Body of pancreas (tissue), 4 donors: ENCODE measurements around the gene CHSY1. TPM values are rescaled to one million over a fixed set of nuclear protein-coding genes. Genes with fewer than 3 reads are reported as not detected.

Experiments used
- ATAC-seq: fragments of 150-250 bp; one replicate; pipeline ENCODE4 v1.9.1; 2016
- DNase-seq, 4 donors: peaks; one replicate each; pipeline ENCODE4 v3.0.0-alpha.2; 2019
- H3K27ac ChIP-seq, 4 donors: fragments of 200-600 bp; sonication (generic); 1 replicate in 3 of 4; 2 replicates in 1 of 4; pipeline versions ENCODE4 v1.5.1 to v1.6.1; 2016 to 2019; ENCODE audit warnings: mild to moderate bottlenecking in 1 of 4, mixed read lengths in 1 of 4, moderate library complexity in 1 of 4
- H3K27me3 ChIP-seq, 2 donors: fragments of 200-600 bp; sonication (generic); one replicate each; pipeline ENCODE4 v1.6.0; 2016; ENCODE audit warnings: mild to moderate bottlenecking in 1 of 2
- H3K36me3 ChIP-seq, 2 donors: fragments of 200-600 bp; sonication (generic); replicated peaks in 1 of 2; 2 replicates each; pipeline ENCODE4 v1.5.1; 2016; ENCODE audit warnings: low read depth in 2 of 2; ENCODE audit not compliant: insufficient read depth in 1 of 2
- H3K4me1 ChIP-seq: fragments of 200-600 bp; sonication (generic); one replicate; pipeline ENCODE4 v1.6.0; 2016
- H3K4me3 ChIP-seq, 2 donors: fragments of 200-600 bp; sonication (generic); 1 replicate in 1 of 2; 2 replicates in 1 of 2; pipeline ENCODE4 v1.5.1; 2016 to 2019
- H3K9me3 ChIP-seq, 3 donors: fragments of 200-600 bp; sonication (generic); 1 replicate in 2 of 3; 2 replicates in 1 of 3; pipeline ENCODE4 v1.5.1; 2016
- CTCF ChIP-seq, 7 experiments: fragments of 450-650 bp in 4 of 7; fragments of 200-600 bp in 3 of 7; sonication (generic) in 3 of 7; IDR thresholded peaks; one replicate each; pipeline ENCODE4 v1.5.1; 2016 to 2019; ENCODE audit warnings: antibody characterized with exemption in 7 of 7
- POLR2A ChIP-seq, 3 donors: fragments of 450-650 bp; IDR thresholded peaks; one replicate each; pipeline ENCODE4 v1.6.1; 2016; ENCODE audit warnings: antibody characterized with exemption in 3 of 3, mild to moderate bottlenecking in 2 of 3
- WGBS, 2 donors: methylation state at CpG; one replicate each; pipeline ENCODE4 v1.1.5; 2017; 5-methylcytosine and 5-hydroxymethylcytosine counted together
- intact Hi-C: fragments of 100-400 bp; cut with DNase I; formaldehyde crosslinking; loops from one replicate; pipeline ENCODE4 v1.15.1; 2023
- total RNA-seq, 2 donors: library from RNA; depleted of rRNA; stranded (reverse); fragments of >200 nt; gene quantifications; one replicate each; pipeline ENCODE4 v1.1.0, GENCODE V29; 2016

Gene CHSY1
- total RNA-seq, 2 donors from 2014 or later, result 7.8 to 12.2 TPM

- H3K27ac ChIP-seq, result no peak overlapping the region
- H3K36me3 ChIP-seq, result peaks cover 0 to 4% of the 10 kb centered on the region in 2 donors
- DNase-seq, result no peak
- peaks cover 2% of the 10 kb centered on the region for H3K4me1 ChIP-seq
- H3K27me3 ChIP-seq, result no peaks in the 10 kb centered on the region
- WGBS, 2 donors, result 92 to 94% methylated on average over 14 of the region's 14 CpGs
- H3K9me3 ChIP-seq, result no peaks in the 10 kb centered on the region
- ATAC-seq, result no peak
- no peak overlapping the region for H3K4me3 ChIP-seq
- no peak for TF ChIP-seq POLR2A (IDR thresholded peaks at IDR 0.05)
- no peak for TF ChIP-seq CTCF (IDR thresholded peaks at IDR 0.05)
- intact Hi-C loops, result no loop called here
These were observed 78.4 kb downstream of the CHSY1 start for GRCh38 chr15:101173233-101174119.

- intact Hi-C loops, result no loop called here
- DNase-seq, result no peak
These were observed 79.3 kb downstream of the CHSY1 start for GRCh38 chr15:101172501-101173071.

GRCh38 chr15:101171954-101172353 is 79.9 kb downstream of the CHSY1 start:
- H3K4me1 ChIP-seq, result peaks cover 13% of the 10 kb centered on the region
- no peak overlapping the region for H3K4me3 ChIP-seq
- 79 to 83% methylated on average over 12 of the region's 12 CpGs for WGBS, 2 donors
- no peaks in the 10 kb centered on the region for H3K9me3 ChIP-seq
- ATAC-seq (no peak), DNase-seq (no peak)
- no peaks in the 10 kb centered on the region for H3K27me3 ChIP-seq
- no peaks in the 10 kb centered on the region for H3K36me3 ChIP-seq
- TF ChIP-seq CTCF (IDR thresholded peaks at IDR 0.05) (no peak), POLR2A (IDR thresholded peaks at IDR 0.05) (no peak)
- intact Hi-C loops, result no loop called here
- no peak overlapping the region for H3K27ac ChIP-seq

More at GRCh38 chr15:101172501-101173071, 79.3 kb downstream of the CHSY1 start:
- H3K36me3 ChIP-seq, result no peaks in the 10 kb centered on the region
- WGBS, 2 donors, result 70 to 77% methylated on average over 13 to 17 of the region's 17 CpGs
- H3K4me1 ChIP-seq, result peaks cover 11% of the 10 kb centered on the region
- no peaks in the 10 kb centered on the region for H3K9me3 ChIP-seq
- no peak for TF ChIP-seq POLR2A (IDR thresholded peaks at IDR 0.05)
- TF ChIP-seq CTCF (IDR thresholded peaks at IDR 0.05), result no peak
- ATAC-seq, result no peak
- no peak overlapping the region for H3K27ac ChIP-seq
- no peaks in the 10 kb centered on the region for H3K27me3 ChIP-seq
- H3K4me3 ChIP-seq, result no peak overlapping the region

- H3K4me1 ChIP-seq, result peaks cover 13% of the 10 kb centered on the region
- H3K27me3 ChIP-seq, result no peaks in the 10 kb centered on the region
- H3K27ac ChIP-seq, result no peak overlapping the region
- WGBS, 2 donors, result 81 to 88% methylated on average over 20 of the region's 20 CpGs
- ATAC-seq, result peak; percentile 16
- no peak for TF ChIP-seq POLR2A (IDR thresholded peaks at IDR 0.05)
- DNase-seq, result peak in 2 of 4 donors; percentile 26 to 39
- no peaks in the 10 kb centered on the region for H3K36me3 ChIP-seq
- peaks cover 0 to 7% (median 0%) of the 10 kb centered on the region in 3 donors for H3K9me3 ChIP-seq
- H3K4me3 ChIP-seq, result no peak overlapping the region
- intact Hi-C loops, result no loop called here
These were observed 81.1 kb downstream of the CHSY1 start for GRCh38 chr15:101170568-101171350.
